ENCODE measurements around the gene TMEM232. TPM values are rescaled to one million over a fixed set of nuclear protein-coding genes. Genes with fewer than 3 reads are reported as not detected.

Gene TMEM232
- total RNA-seq, 4 donors from 2014 or later = 0.54 to 2.3 (median 0.93) TPM

GRCh38 chr5:110612794-110613247, 113.7 kb downstream of the TMEM232 start:
- intact Hi-C loops (cut with DNase I; ENCODE audit: low total_unique reads) = no loop called here
- 70 to 74% methylated on average over 4 of the region's 4 CpGs for WGBS, 2 donors
- no peak for TF ChIP-seq POLR2A (IDR thresholded peaks at IDR 0.05)
- TF ChIP-seq, protein P1, sequence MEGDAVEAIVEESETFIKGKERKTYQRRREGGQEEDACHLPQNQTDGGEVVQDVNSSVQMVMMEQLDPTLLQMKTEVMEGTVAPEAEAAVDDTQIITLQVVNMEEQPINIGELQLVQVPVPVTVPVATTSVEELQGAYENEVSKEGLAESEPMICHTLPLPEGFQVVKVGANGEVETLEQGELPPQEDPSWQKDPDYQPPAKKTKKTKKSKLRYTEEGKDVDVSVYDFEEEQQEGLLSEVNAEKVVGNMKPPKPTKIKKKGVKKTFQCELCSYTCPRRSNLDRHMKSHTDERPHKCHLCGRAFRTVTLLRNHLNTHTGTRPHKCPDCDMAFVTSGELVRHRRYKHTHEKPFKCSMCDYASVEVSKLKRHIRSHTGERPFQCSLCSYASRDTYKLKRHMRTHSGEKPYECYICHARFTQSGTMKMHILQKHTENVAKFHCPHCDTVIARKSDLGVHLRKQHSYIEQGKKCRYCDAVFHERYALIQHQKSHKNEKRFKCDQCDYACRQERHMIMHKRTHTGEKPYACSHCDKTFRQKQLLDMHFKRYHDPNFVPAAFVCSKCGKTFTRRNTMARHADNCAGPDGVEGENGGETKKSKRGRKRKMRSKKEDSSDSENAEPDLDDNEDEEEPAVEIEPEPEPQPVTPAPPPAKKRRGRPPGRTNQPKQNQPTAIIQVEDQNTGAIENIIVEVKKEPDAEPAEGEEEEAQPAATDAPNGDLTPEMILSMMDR (IDR thresholded peaks at IDR 0.05) = no peak
- DNase-seq (ENCODE audit: low spot score in 2 of 2) = no peak
- H3K4me3 ChIP-seq (ENCODE audit: low read depth, poor library complexity, severe bottlenecking) = no peak overlapping the region

- DNase-seq (ENCODE audit: low spot score in 2 of 2) = no peak
- H3K4me3 ChIP-seq (ENCODE audit: low read depth, poor library complexity, severe bottlenecking) = no peak overlapping the region
- TF ChIP-seq, protein P1 (IDR thresholded peaks at IDR 0.05) = no peak
- no peak for TF ChIP-seq POLR2A (IDR thresholded peaks at IDR 0.05)
- intact Hi-C loops (cut with DNase I; ENCODE audit: low total_unique reads) = no loop called here
- WGBS, 2 donors = 87 to 92% methylated on average over 6 of the region's 6 CpGs
These were observed 114.7 kb downstream of the TMEM232 start for GRCh38 chr5:110611817-110612216.

- 91 to 97% methylated on average over 4 of the region's 4 CpGs for WGBS, 2 donors
- no peak overlapping the region for H3K4me3 ChIP-seq (ENCODE audit: low read depth, poor library complexity, severe bottlenecking)
- DNase-seq (ENCODE audit: low spot score in 2 of 2) = no peak
- intact Hi-C loops (cut with DNase I; ENCODE audit: low total_unique reads) = no loop called here
- TF ChIP-seq POLR2A (IDR thresholded peaks at IDR 0.05) = no peak
- TF ChIP-seq, protein P1 (IDR thresholded peaks at IDR 0.05) = no peak
These were observed 131.6 kb downstream of the TMEM232 start for GRCh38 chr5:110594866-110595265.

DNA sequence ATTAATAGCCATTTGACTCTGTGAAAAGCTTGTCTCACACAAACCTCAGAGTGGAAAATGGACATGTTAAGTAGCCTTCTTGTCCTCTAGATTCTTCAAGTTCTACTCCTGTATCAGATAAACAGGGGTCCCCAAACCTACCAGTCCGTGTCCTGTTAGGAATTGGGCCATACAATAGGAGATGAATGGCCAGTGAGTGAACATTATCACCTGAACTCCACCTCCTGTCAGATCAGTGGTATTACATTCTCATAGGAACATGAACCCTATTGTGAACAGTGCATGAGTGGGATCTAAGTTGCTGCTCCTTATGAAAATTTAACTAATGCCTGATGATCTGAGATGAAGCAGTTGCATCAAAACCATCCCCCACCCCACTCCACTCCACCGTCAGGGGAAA, 136.3 kb downstream of the TMEM232 start:
- intact Hi-C loops (cut with DNase I; ENCODE audit: low total_unique reads) = no loop called here
- TF ChIP-seq, protein P1 (IDR thresholded peaks at IDR 0.05) = no peak
- TF ChIP-seq POLR2A (IDR thresholded peaks at IDR 0.05) = no peak
- DNase-seq (ENCODE audit: low spot score in 2 of 2) = no peak
- WGBS, 2 donors = 38 to 44% methylated on average over 2 of the region's 2 CpGs
- H3K4me3 ChIP-seq (ENCODE audit: low read depth, poor library complexity, severe bottlenecking) = no peak overlapping the region

DNA sequence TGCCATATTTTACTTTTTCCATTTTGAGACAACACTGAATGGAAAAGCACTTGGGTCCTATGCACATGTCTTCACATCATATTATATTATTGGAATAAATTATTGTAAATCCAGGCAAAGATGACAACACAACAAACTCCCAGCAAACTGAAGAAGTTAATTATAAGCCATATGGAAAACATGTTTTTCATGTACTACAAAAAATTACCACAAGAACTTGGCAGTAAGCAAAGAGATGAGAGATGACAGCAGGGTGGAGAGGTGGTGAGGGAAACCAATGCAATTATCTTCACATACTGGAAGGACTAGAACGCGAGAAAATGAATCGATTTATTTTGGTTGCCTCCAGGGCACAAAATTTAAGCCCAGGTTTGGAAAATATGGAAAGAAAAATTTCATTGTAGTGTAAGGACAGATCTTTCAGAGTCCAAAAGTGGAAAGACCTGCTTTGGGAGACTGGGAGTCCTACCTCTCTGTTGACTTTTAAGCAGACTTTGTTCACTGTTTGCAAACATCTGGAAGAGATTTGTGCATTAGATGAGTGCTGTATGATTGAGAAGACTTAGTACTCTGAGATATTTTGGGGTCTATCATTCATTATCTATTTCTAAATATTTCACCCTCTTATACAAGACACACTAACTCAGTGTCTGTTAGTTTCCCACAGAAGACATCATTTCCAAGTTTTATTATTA, 138.0 kb downstream of the TMEM232 start:
- intact Hi-C loops (cut with DNase I; ENCODE audit: low total_unique reads) = no loop called here
- DNase-seq (ENCODE audit: low spot score in 2 of 2) = no peak
- TF ChIP-seq, protein P1 (IDR thresholded peaks at IDR 0.05) = no peak
- TF ChIP-seq POLR2A (IDR thresholded peaks at IDR 0.05) = no peak
- WGBS, 2 donors = 16 to 34% methylated on average over 3 of the region's 3 CpGs
- no peak overlapping the region for H3K4me3 ChIP-seq (ENCODE audit: low read depth, poor library complexity, severe bottlenecking)

DNA sequence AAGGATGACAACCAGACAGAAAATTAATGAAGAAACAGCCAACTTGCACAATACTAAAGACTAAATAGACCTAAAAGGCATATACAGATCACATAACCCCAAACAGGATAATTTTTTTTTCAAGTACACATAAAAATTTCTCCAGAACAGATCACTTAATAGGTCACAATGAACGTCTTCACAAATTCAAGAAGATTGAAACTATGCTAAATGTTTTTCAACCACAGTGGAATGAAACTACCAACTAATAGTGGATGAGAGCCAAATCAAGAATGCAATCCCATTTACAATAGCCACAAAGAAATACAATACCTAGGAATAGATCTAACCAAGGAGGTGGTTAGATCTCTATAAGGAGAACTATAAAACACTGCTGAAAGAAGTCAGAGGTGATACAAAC, 145.8 kb downstream of the TMEM232 start:
- 56 to 63% methylated on average over 1 of the region's 1 CpG for WGBS, 2 donors

More for the DNA sequence above, 145.8 kb downstream of the TMEM232 start:
- intact Hi-C loops (cut with DNase I; ENCODE audit: low total_unique reads) = no loop called here
- TF ChIP-seq, protein P1 (IDR thresholded peaks at IDR 0.05) = no peak
- no peak for TF ChIP-seq POLR2A (IDR thresholded peaks at IDR 0.05)
- H3K4me3 ChIP-seq (ENCODE audit: low read depth, poor library complexity, severe bottlenecking) = no peak overlapping the region
- DNase-seq (ENCODE audit: low spot score in 2 of 2) = no peak

Data from lower leg skin (tissue), 4 donors.